Measurements from ENCODE around the gene VIT.
"Not testable (repeated sequence)": the region's sequence is repeated elsewhere in the genome, so short reads cannot be mapped to it uniquely, and the experiment has no call there.

Gene VIT

DNA sequence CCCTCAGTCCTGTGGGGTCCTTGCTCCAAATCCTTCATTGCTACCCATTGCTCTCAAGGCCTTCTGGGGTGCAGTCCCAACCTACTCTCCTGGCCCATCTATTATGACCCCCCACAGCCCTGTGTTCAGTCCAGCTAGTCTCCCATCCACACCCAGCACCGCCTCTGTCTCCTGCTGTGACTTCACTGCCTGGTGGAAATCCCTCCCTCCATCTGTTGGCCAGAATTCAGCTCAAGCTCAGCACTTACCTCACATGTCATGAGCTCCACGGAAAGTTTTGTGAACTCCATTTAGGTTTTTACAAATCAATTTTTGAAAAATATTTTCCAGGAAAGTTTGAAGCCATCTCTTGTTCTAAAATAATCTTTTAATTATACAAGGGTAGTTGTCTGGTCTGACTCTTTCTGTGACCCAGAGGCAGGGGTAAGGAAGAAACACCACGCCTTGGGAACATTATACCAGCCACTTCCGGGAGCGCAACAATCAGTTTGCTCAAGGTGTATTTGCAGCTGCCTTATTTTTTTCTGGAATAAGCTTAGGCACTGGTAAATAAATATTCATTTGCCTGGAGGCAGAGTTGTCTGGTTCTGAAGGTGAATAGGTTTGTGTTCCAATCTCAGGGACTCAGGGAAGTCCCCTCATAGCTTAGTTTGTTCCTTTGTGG, 110.8 kb downstream of the VIT start:
- no peak for DNase-seq (ENCODE audit: low read depth)

- DNase-seq (ENCODE audit: low read depth), result no peak
Observed at GRCh38 chr2:36808386-36809068, 112.0 kb downstream of the VIT start.

- no peak for DNase-seq (ENCODE audit: low read depth)
Observed at GRCh38 chr2:36809069-36809445, 112.5 kb downstream of the VIT start.

DNA sequence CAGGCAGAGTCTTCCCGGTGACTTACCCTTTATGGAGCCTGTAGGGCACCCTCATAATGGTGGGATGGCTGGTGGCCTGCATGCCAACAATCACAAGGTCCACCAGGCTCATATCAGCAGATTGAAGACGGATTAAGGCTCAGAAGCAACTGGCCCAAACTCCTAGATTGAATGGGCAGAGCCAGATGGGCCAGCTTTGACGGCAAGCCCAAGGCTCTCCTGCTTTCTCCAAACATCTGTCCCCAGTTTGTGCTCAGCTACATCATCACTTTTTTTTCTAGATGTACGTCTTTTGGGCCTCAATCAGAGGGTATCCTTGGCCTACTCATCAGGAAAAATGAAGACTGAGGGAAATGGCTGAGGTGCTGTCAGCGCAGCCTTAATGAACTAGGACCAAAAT, 114.6 kb downstream of the VIT start:
- no peak for DNase-seq (ENCODE audit: low read depth)

- no peak for DNase-seq (ENCODE audit: low read depth)
Observed at GRCh38 chr2:36812196-36812595, 115.7 kb downstream of the VIT start.

- DNase-seq (ENCODE audit: low read depth), result no peak
Observed at GRCh38 chr2:36818542-36818941, 122.0 kb downstream of the VIT start.

DNA sequence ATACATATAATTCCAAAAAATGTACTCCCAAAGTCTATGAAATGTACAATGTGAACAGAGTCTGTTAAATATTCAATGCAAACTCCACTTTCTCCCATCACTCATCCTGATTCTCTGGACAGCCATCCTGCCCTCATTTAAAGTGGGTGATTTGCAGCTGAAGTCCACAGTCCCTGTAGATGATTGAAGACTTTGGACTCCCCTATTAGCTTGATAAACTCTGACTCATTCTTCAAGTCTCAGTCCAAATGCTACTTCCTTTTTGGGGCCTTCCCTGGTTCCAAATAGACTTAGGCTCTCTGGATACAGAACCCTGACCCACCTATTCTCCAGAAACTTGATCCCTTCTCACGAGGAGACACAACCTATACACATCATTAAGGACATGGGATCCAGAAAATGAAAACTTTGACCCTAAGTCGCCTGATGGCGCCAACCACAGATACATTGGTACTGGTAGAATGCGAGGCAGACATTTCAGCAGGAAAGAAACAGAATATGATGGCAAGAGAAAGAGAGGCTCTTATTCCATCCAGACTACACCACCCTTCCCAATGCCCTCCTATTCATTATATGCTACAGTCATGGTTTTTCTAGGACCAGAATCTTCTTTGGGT, 122.7 kb downstream of the VIT start:
- no peak for DNase-seq (ENCODE audit: low read depth)

DNA sequence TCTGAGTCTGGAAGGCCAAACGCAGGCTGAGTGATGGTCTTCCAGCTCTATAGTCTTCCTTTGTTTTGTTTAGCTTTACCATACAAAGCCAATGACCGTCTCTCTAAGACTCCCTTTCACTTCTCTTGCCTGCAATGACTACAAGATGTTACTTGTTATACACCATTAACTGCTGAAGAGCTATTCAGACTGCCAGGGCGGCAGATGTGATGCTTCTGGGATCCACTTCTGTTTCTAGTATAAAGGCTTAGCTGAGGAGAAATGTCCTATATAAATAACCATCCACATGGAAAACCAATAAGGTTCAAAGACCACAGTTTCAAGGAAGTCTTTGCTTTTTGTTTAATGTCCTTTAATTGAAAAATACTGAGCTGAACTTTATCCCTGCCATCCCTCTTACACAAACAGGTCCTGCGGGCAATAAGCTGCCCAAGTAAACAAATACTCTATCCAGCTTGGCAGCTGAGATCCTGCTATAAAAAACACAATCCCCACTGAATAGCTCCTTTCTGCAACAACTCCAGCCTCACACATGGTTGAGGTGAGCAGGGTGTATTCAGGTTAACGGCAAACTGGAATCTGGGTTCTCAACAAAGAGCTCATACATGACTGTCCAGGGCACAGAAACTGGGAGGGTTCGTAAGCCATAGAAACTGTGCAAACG, 124.6 kb downstream of the VIT start:
- no peak for DNase-seq (ENCODE audit: low read depth)

GRCh38 chr2:36823862-36824261, 127.4 kb downstream of the VIT start:
- DNase-seq (ENCODE audit: low read depth), result no peak

DNA sequence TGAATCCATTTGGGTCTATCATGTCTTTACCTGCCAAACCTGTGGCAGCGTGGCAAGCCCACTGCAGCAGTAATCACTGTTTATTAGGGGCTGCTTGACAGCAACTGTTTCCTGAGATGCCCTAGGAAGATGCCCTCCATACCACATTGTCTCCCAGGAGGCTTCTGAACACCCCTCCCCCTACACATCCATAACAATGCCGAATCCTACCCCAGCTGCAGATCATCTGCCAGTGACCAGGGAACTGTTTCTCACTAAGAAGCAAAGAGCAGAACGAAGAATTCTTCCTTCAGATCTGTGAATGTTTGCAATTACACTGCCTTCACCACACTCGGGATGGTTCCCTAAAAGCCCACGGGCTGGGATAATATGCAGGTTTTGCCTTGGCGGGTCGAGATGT, 127.8 kb downstream of the VIT start:
- DNase-seq (ENCODE audit: low read depth), result no peak

- not testable (repeated sequence) for DNase-seq (ENCODE audit: low read depth)
Observed at GRCh38 chr2:36824683-36825082, 128.2 kb downstream of the VIT start.

- no peak for DNase-seq (ENCODE audit: low read depth)
Observed at GRCh38 chr2:36831185-36831584, 134.7 kb downstream of the VIT start.

DNA sequence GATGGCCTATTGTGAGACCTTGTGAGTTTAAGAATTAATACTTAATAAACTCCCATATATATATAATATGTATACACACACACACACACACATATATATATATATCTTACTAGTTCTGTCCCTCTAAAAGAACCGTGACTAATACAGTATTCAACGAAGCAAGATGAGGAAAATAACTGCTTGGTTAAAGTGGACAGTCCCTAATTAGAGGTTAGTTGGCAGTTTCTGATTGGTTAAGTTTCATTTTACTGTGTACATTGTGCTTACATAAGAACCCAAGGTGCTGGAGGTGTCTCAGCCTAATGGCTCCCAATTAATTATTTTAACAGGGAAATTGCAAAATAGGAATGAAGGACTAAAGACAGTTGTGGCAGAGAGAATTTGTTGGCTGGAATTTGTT, 137.7 kb downstream of the VIT start:
- no peak for DNase-seq (ENCODE audit: low read depth)

GRCh38 chr2:36834731-36835524, 138.4 kb downstream of the VIT start:
- no peak for DNase-seq (ENCODE audit: low read depth)

DNA sequence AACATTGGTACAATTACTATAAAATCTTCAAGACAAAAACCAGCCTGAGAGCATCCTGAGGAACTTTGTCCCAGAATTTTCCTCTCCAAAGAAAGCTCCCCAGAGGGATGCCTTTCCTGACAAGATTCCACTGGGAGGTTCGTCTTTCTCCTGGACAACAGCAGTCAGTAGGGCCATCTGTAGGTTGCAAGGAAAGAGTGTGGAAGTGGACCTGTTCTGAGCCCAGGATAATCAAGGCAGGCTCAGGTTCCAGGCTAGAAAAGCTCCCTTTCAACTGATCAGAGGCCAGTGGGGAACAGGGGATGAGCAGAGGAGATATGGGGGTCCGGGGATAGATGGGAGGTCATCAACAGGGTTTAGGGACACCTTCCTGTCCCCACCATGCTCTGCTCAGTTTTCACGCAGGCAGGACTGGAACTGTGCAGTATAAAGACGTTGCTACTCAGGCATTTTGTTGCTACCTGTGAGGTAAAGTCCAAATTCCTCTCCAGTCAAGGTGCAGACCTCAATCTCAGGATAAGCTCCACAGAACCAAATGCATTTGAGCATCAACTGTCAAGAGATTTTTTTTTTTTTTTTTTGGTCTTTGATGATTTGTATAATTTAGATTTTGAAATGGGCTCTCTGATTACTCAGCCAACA, 143.6 kb downstream of the VIT start:
- DNase-seq (ENCODE audit: low read depth), result no peak

DNA sequence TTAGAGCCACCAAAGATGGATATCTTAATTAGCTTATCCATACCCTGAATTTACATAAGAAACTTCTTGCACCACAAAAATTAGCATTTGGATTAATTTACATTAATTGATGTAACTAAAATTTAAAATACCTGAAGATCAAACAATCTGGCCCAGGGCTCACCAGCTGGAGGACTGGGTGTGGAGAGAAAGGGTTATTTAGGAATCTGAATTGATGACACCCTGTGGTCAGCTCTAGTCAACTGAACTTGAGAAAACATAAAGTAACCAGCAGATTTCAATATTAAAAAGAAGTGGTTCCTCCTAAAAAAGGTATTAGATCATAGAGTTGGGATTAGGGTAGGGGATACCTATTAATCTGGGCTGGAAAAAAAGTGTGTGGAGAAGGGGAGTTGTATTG, 147.3 kb downstream of the VIT start:
- no peak for DNase-seq (ENCODE audit: low read depth)

GRCh38 chr2:36849265-36849664, 152.8 kb downstream of the VIT start:
- no peak for DNase-seq (ENCODE audit: low read depth)

- no peak for DNase-seq (ENCODE audit: low read depth)
Observed at GRCh38 chr2:36854241-36854640, 157.7 kb downstream of the VIT start.

- no peak for DNase-seq (ENCODE audit: low read depth)
Observed at GRCh38 chr2:36855429-36855828, 158.9 kb downstream of the VIT start.

DNA sequence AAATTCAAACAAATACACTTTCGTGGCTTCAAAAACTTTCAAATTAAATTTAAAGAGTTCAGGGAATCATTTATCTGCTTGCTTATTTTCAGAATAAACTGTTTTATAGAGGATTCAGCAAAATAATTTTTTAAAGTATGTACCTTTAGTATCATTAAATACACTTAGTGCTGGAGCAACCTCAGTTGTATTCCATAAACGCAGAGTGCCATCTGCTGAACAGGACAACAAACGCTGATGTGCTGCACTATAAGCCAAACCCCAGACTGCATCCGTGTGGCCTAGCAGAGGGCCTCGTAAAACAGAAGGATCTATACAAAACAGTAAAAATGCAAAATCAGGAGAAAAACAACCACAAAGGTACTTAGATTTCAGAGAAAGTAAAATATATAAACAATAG, 161.2 kb downstream of the VIT start:
- DNase-seq (ENCODE audit: low read depth), result no peak

GRCh38 chr2:36858551-36859365, 162.3 kb downstream of the VIT start:
- DNase-seq (ENCODE audit: low read depth), result no peak

Data from activated T-cell treated with anti-CD3 and anti-CD28 coated beads for 48 hours (primary cell).